HG02938 (cell line): ENCODE measurements around the gene CD86.
A peak's percentile ranks its signal among the peaks of the same experiment; 100 is the strongest.

Experiments used
- ATAC-seq: cut with Tn5 transposase; IDR thresholded peaks from one replicate; pipeline ENCODE4 v1.9.1; 2021; ENCODE audit warnings: mild to moderate bottlenecking, moderate library complexity; ENCODE audit not compliant: unreplicated experiment

CD86 gene

GRCh38 chr3:122091602-122092295 is 36.6 kb downstream of the CD86 start:
- no peak for ATAC-seq

GRCh38 chr3:122092460-122093165 is 37.5 kb downstream of the CD86 start:
- no peak for ATAC-seq

- no peak for ATAC-seq
These were observed 39.0 kb downstream of the CD86 start for GRCh38 chr3:122094125-122094524.

GRCh38 chr3:122094693-122095092 is 39.5 kb downstream of the CD86 start:
- no peak for ATAC-seq

- ATAC-seq = no peak
These were observed 42.0 kb downstream of the CD86 start for GRCh38 chr3:122097141-122097540.

- no peak for ATAC-seq
These were observed 43.4 kb downstream of the CD86 start for GRCh38 chr3:122098611-122099010.

- no peak for ATAC-seq
These were observed 44.1 kb downstream of the CD86 start for GRCh38 chr3:122099255-122099654.

- no peak for ATAC-seq
These were observed 44.9 kb downstream of the CD86 start for GRCh38 chr3:122100083-122100482.

GRCh38 chr3:122100591-122101463 is 45.7 kb downstream of the CD86 start:
- ATAC-seq = peak; percentile 39

- ATAC-seq = peak; percentile 46
These were observed 46.5 kb downstream of the CD86 start for GRCh38 chr3:122101646-122102045.

GRCh38 chr3:122102191-122102935 is 47.2 kb downstream of the CD86 start:
- peak; percentile 38 for ATAC-seq

- no peak for ATAC-seq
These were observed 48.8 kb downstream of the CD86 start for GRCh38 chr3:122103821-122104514.

- no peak for ATAC-seq
These were observed 49.5 kb downstream of the CD86 start for GRCh38 chr3:122104515-122105194.

- ATAC-seq = no peak
These were observed 50.5 kb downstream of the CD86 start for GRCh38 chr3:122105626-122106025.

- ATAC-seq = no peak
These were observed 52.0 kb downstream of the CD86 start for GRCh38 chr3:122107171-122107570.

- ATAC-seq = no peak
These were observed 56.8 kb downstream of the CD86 start for GRCh38 chr3:122111974-122112373.

- no peak for ATAC-seq
These were observed 57.6 kb downstream of the CD86 start for GRCh38 chr3:122112754-122113153.

GRCh38 chr3:122123850-122124249 is 68.7 kb downstream of the CD86 start:
- no peak for ATAC-seq

- no peak for ATAC-seq
These were observed 77.9 kb downstream of the CD86 start for GRCh38 chr3:122132949-122133540.
